HepG2 (cell line): ENCODE measurements around the gene ADSS1.

Experiments
- BCL3 ChIP-seq: sonication (generic); formaldehyde crosslinking; IDR thresholded peaks from 2 replicates; pipeline ENCODE4 v1.5.1; 2020; ENCODE audit warnings: mild to moderate bottlenecking, missing genetic modification reagents, moderate library complexity
- CBX2 ChIP-seq, 2 experiments: fragments of 200-600 bp in 1 of 2; sonication (generic); formaldehyde crosslinking in 1 of 2; IDR thresholded peaks; 2 replicates each; pipeline versions ENCODE4 v1.7.0 to v1.8.1; 2018 to 2022; ENCODE audit warnings: low read depth in 2 of 2, low read length in 1 of 2, mild to moderate bottlenecking in 1 of 2, missing genetic modification reagents in 1 of 2
- CBX5 ChIP-seq: sonication (generic); formaldehyde crosslinking; IDR thresholded peaks from 2 replicates; pipeline ENCODE4 v1.4.0; 2020; ENCODE audit warnings: missing genetic modification reagents, borderline replicate concordance
- CTCF ChIP-seq: sonication (generic); formaldehyde crosslinking; IDR thresholded peaks from 2 replicates; pipeline ENCODE4 v1.5.0; 2020; ENCODE audit warnings: mild to moderate bottlenecking, missing genetic modification reagents, moderate library complexity
- MAFK ChIP-seq, 2 experiments: IDR thresholded peaks in 1 of 2; conservative IDR thresholded peaks in 1 of 2; 2 replicates each; pipeline ENCODE4 v1.6.1; 2011; ENCODE audit warnings: improper control_type of control experiment in 2 of 2, low read length in 2 of 2
- MXD4 ChIP-seq: IDR thresholded peaks from 2 replicates; pipeline ENCODE4 v1.6.1; 2016; ENCODE audit warnings: mild to moderate bottlenecking, missing biosample characterization, missing genetic modification reagents
- POLR2A ChIP-seq, 2 experiments: IDR thresholded peaks; 2 replicates each; pipeline ENCODE4 v1.6.1; 2011; ENCODE audit warnings: low read depth in 2 of 2, low read length in 2 of 2, mild to moderate bottlenecking in 1 of 2, moderate library complexity in 1 of 2; ENCODE audit not compliant: insufficient read depth in 1 of 2
- SETDB1 ChIP-seq: sonication (generic); formaldehyde crosslinking; IDR thresholded peaks from 2 replicates; pipeline ENCODE4 v1.5.1; 2020; ENCODE audit warnings: missing genetic modification reagents, mild to moderate bottlenecking, borderline replicate concordance
- ZNF3 ChIP-seq: IDR thresholded peaks from 2 replicates; pipeline ENCODE4 v1.7.0; 2017; ENCODE audit warnings: inconsistent platforms
- ZSCAN20 ChIP-seq: sonication (generic); formaldehyde crosslinking; IDR thresholded peaks from 2 replicates; pipeline ENCODE4 v1.4.0; 2020; ENCODE audit warnings: missing genetic modification reagents, mild to moderate bottlenecking, borderline replicate concordance

- no peak for TF ChIP-seq SETDB1 (CRISPR knock-in tag)
- TF ChIP-seq CBX5 (CRISPR knock-in tag), result no peak
- TF ChIP-seq CBX2 (IDR thresholded peaks at IDR 0.05; ENCODE audit: low read depth, low read length), result no peak
- no peak for TF ChIP-seq CBX2 (CRISPR knock-in tag; IDR thresholded peaks at IDR 0.05; ENCODE audit: low read depth)
- TF ChIP-seq ZSCAN20 (CRISPR knock-in tag), result no peak
- no peak for TF ChIP-seq MXD4 (CRISPR knock-in tag)
- no peak for TF ChIP-seq ZNF3
- no peak for TF ChIP-seq MAFK (conservative IDR thresholded peaks at IDR 0.05 in 1 of 2, IDR thresholded peaks at IDR 0.05 in 1 of 2; ENCODE audit: low read length in 2 of 2)
- TF ChIP-seq POLR2A (IDR thresholded peaks at IDR 0.05; ENCODE audit: insufficient read depth in 1 of 2, low read depth in 2 of 2, low read length in 2 of 2), result no peak
- TF ChIP-seq CTCF, result no peak
- TF ChIP-seq BCL3 (CRISPR knock-in tag), result no peak
Measured at GRCh38 chr14:104724407-104724980, 465 bp downstream of the ADSS1 start.
